Adrenal gland (tissue), 12 donors: Measurements from ENCODE around the gene CLIC6. TPM values are rescaled to one million over a fixed set of nuclear protein-coding genes. Genes with fewer than 3 reads are reported as not detected.
A peak's percentile ranks its signal among the peaks of the same experiment; 100 is the strongest.
"Not testable (repeated sequence)": the region's sequence is repeated elsewhere in the genome, so short reads cannot be mapped to it uniquely, and the experiment has no call there.

Source experiments
- DNase-seq, 7 donors: peaks; one replicate each; pipeline ENCODE4 v3.0.0-alpha.2; 2019 to 2020
- H3K27ac ChIP-seq, 5 donors: fragments of 200-600 bp; sonication (generic) in 4 of 5; 1 replicate in 3 of 5; 2 replicates in 2 of 5; pipeline versions ENCODE4 v1.5.1 to v1.8.0; 2016 to 2020; ENCODE audit warnings: mild to moderate bottlenecking in 1 of 5
- H3K27me3 ChIP-seq: fragments of 200-600 bp; 2 replicates; pipeline ENCODE4 v1.8.0; 2021
- H3K36me3 ChIP-seq, 2 donors: fragments of 200-600 bp; replicated peaks in 1 of 2; 1 replicate in 1 of 2; 2 replicates in 1 of 2; pipeline versions ENCODE4 v1.5.1 to v1.8.0; 2018 to 2022
- H3K4me1 ChIP-seq, 2 donors: fragments of 200-600 bp; replicated peaks in 1 of 2; 1 replicate in 1 of 2; 2 replicates in 1 of 2; pipeline versions ENCODE4 v1.5.1 to v1.8.0; 2018 to 2021
- H3K4me3 ChIP-seq, 4 donors: fragments of 200-600 bp; sonication (generic) in 3 of 4; one replicate each; pipeline ENCODE4 v1.5.1; 2016 to 2018
- H3K9me3 ChIP-seq, 3 donors: fragments of 200-600 bp; sonication (generic) in 1 of 3; replicated peaks in 1 of 3; 1 replicate in 2 of 3; 2 replicates in 1 of 3; pipeline versions ENCODE4 v1.5.1 to v1.8.0; 2016 to 2021
- CTCF ChIP-seq, 6 experiments: fragments of 450-650 bp in 4 of 6; fragments of 200-600 bp in 2 of 6; sonication (generic) in 1 of 6; IDR thresholded peaks; 1 replicate in 5 of 6; 2 replicates in 1 of 6; pipeline versions ENCODE4 v1.5.1 to v1.8.0; 2016 to 2021; ENCODE audit warnings: antibody characterized with exemption in 6 of 6, mild to moderate bottlenecking in 2 of 6, moderate library complexity in 1 of 6
- POLR2A ChIP-seq, 2 donors: fragments of 450-650 bp; IDR thresholded peaks; one replicate each; pipeline ENCODE4 v1.6.1; 2017; ENCODE audit warnings: antibody characterized with exemption in 2 of 2, mild to moderate bottlenecking in 2 of 2, moderate library complexity in 1 of 2
- WGBS, 4 donors: extraction: QIAGEN DNeasy Blood & Tissue Kit in 2 of 4; methylation state at CpG; one replicate each; pipeline versions ENCODE4 v1.1.5 to v1.1.7; 2013 to 2017; 5-methylcytosine and 5-hydroxymethylcytosine counted together
- intact Hi-C, 2 donors: fragments of 100-400 bp; cut with DNase I; formaldehyde crosslinking; loops; one replicate each; pipeline versions ENCODE4 v1.14.1 to v1.15.0; 2022 to 2023
- polyA plus RNA-seq, 3 donors: library from polyadenylated mRNA; stranded (reverse); fragments of 200-250 nt in 2 of 3; fragments of 350-450 nt in 1 of 3; fragmentation: Illumina TruSeq in 1 of 3; extraction: RNeasy Lipid Tissue Mini Kit (QIAGEN cat#74804) in 1 of 3; gene quantifications; one replicate each; pipeline ENCODE4 v1.2.3, GENCODE V29; 2013 to 2014
- total RNA-seq, 9 donors: library from RNA; depleted of rRNA in 4 of 9; stranded (reverse); fragments of >200 nt in 4 of 9; fragments of 120-200 nt in 1 of 9; fragmentation: NEBNext Ultra II Directional in 1 of 9; extraction: Animal tissue kit (Norgen Biotek cat#: 25700) in 1 of 9; gene quantifications; one replicate each; pipeline versions ENCODE4 v1.1.0 to v1.2.4, GENCODE V29; 2013 to 2023
- donor health status: healthy with polysubstance abuse.
- donor health status: Bipolar disorder and iron deficiency.
- donor health status: DM: yes; HTN: yes; CAD: no.
- donor health status: DM: no; HTN: no; CAD: no.
- donor health status: DM: no; HTN: no; CAD: no.
- donor health status: DM: yes; HTN: yes; CAD: no.

CLIC6 gene
- total and polyA plus RNA-seq, 12 donors = 0.07 to 0.41 (median 0.24) TPM; not detected in 5

GRCh38 chr21:34715985-34716596 is 47.3 kb downstream of the CLIC6 start:
- H3K4me3 ChIP-seq = no peak overlapping the region
- no peak overlapping the region for H3K27ac ChIP-seq
- 81 to 87% (median 83%) methylated on average over 7 of the region's 7 CpGs for WGBS, 4 donors
- DNase-seq = no peak
- H3K27me3 ChIP-seq = no peaks in the 10 kb centered on the region
- no peaks in the 10 kb centered on the region for H3K4me1 ChIP-seq
- intact Hi-C loops = no loop called here
- no peaks in the 10 kb centered on the region for H3K36me3 ChIP-seq
- no peaks in the 10 kb centered on the region for H3K9me3 ChIP-seq
- TF ChIP-seq CTCF (IDR thresholded peaks at IDR 0.05) (no peak), POLR2A (IDR thresholded peaks at IDR 0.05) (no peak)

- H3K27me3 ChIP-seq, H3K4me1 ChIP-seq, H3K27ac ChIP-seq, H3K36me3 ChIP-seq, H3K4me3 ChIP-seq, DNase-seq, intact Hi-C loops, H3K9me3 ChIP-seq: not testable (repeated sequence)
- WGBS, 4 donors = 87 to 92% (median 90%) methylated on average over 3 of the region's 3 CpGs
Measured at GRCh38 chr21:34718529-34718928, 49.7 kb downstream of the CLIC6 start.

GRCh38 chr21:34722684-34723300 is 54.0 kb downstream of the CLIC6 start:
- TF ChIP-seq CTCF (IDR thresholded peaks at IDR 0.05) = peak in 5 of 6 experiments; percentile 11 to 39 (median 31)
- no peak for TF ChIP-seq POLR2A (IDR thresholded peaks at IDR 0.05)
- no peak for DNase-seq
- Histone ChIP-seq H3K27me3 (no peaks in the 10 kb centered on the region), H3K27ac (no peak overlapping the region), H3K36me3 (no peaks in the 10 kb centered on the region), H3K4me3 (no peak overlapping the region), H3K9me3 (no peaks in the 10 kb centered on the region), H3K4me1 (no peaks in the 10 kb centered on the region)
- WGBS, 4 donors = 68 to 77% (median 74%) methylated on average over 5 to 7 of the region's 7 CpGs
- intact Hi-C loops = no loop called here

GRCh38 chr21:34724131-34724856 is 55.5 kb downstream of the CLIC6 start:
- TF ChIP-seq POLR2A (IDR thresholded peaks at IDR 0.05) = no peak
- TF ChIP-seq CTCF (IDR thresholded peaks at IDR 0.05) = no peak
- DNase-seq = no peak
- Histone ChIP-seq H3K4me3 (no peak overlapping the region), H3K4me1 (no peaks in the 10 kb centered on the region), H3K9me3 (no peaks in the 10 kb centered on the region), H3K36me3 (no peaks in the 10 kb centered on the region), H3K27ac (no peak overlapping the region), H3K27me3 (no peaks in the 10 kb centered on the region)
- WGBS, 4 donors = 56 to 64% (median 59%) methylated on average over 2 of the region's 2 CpGs
- intact Hi-C loops = no loop called here
